Endothelial cell of umbilical vein (primary cell): ENCODE measurements around the gene RACGAP1. TPM values are rescaled to one million over a fixed set of nuclear protein-coding genes. Genes with fewer than 3 reads are reported as not detected.
A peak's percentile ranks its signal among the peaks of the same experiment; 100 is the strongest.

Source experiments
- BruUV-seq: library from RNA; stranded (reverse); fragments of 400-500 nt; replicated peaks from 2 replicates; lab custom pipeline; 2021; lab: Mats Ljungman, UMichigan
- CTCF ChIA-PET: fragments of 300-600, 350-600 bp; sonication (Branson Sonifier 250); formaldehyde crosslinking; loops from one replicate; lab custom pipeline; 2021; ENCODE audit warnings: antibody characterized with exemption, inconsistent platforms; lab: Charles Lee
- POLR2A ChIA-PET: fragments of 300-600, 350-600 bp; sonication (Branson Sonifier 250); formaldehyde crosslinking; loops from one replicate; lab custom pipeline; 2021; ENCODE audit warnings: antibody characterized with exemption, inconsistent platforms; lab: Charles Lee
- DNase-seq: peaks from one replicate; pipeline ENCODE4 v3.0.0-alpha.2; 2011; ENCODE audit warnings: low read depth, low spot score
- FAIRE-seq: peaks from 2 replicates; lab custom pipeline; 2011; peaks lifted over from hg19 to GRCh38; lab: Jason Lieb, UNC
- H2AFZ ChIP-seq: 2 replicates; pipeline ENCODE4 v1.6.0; 2012; ENCODE audit warnings: low read depth, low read length, control low read depth, inconsistent platforms
- H3K27ac ChIP-seq: 2 replicates; pipeline ENCODE4 v1.5.1; 2011; ENCODE audit warnings: low read depth, mild to moderate bottlenecking, control low read depth, low read length, moderate library complexity; ENCODE audit not compliant: insufficient read depth
- H3K27me3 ChIP-seq, 2 experiments: 2 replicates each; pipeline versions ENCODE4 v1.6.0 to v1.6.1; 2011; ENCODE audit warnings: low read length in 2 of 2, mixed read lengths in 1 of 2; ENCODE audit not compliant: control insufficient read depth in 2 of 2, insufficient read depth in 2 of 2
- H3K36me3 ChIP-seq, 2 experiments: 2 replicates in 1 of 2; 3 replicates in 1 of 2; pipeline ENCODE4 v1.5.1; 2011; ENCODE audit warnings: low read length in 2 of 2, mild to moderate bottlenecking in 1 of 2, moderate library complexity in 1 of 2; ENCODE audit not compliant: control insufficient read depth in 2 of 2, insufficient read depth in 2 of 2; ENCODE audit errors: extremely low read depth in 1 of 2
- H3K4me1 ChIP-seq: 3 replicates; pipeline ENCODE4 v1.5.1; 2011; ENCODE audit warnings: mild to moderate bottlenecking, low read length; ENCODE audit not compliant: control insufficient read depth, insufficient read depth; ENCODE audit errors: extremely low read depth
- H3K4me2 ChIP-seq: 2 replicates; pipeline ENCODE4 v1.6.1; 2011; ENCODE audit warnings: low read length, control low read depth, mixed read lengths; ENCODE audit not compliant: insufficient read depth
- H3K4me3 ChIP-seq, 3 experiments: fragments of 200-600 bp in 1 of 3; sonication (generic), shearing (Covaris generic) in 1 of 3; replicated peaks in 1 of 3; 2 replicates each; pipeline ENCODE4 v1.5.1; 2011 to 2016; ENCODE audit warnings: control low read depth in 3 of 3, low read length in 3 of 3, mild to moderate bottlenecking in 2 of 3, inconsistent platforms in 1 of 3, low read depth in 1 of 3, moderate library complexity in 1 of 3; ENCODE audit not compliant: insufficient read depth in 1 of 3
- H3K79me2 ChIP-seq: 2 replicates; pipeline ENCODE4 v1.6.0; 2012; ENCODE audit warnings: low read length, inconsistent platforms; ENCODE audit not compliant: control insufficient read depth, insufficient read depth
- H3K9ac ChIP-seq: replicated peaks from 2 replicates; pipeline ENCODE3; 2011; ENCODE audit warnings: low read length, control low read depth; ENCODE audit not compliant: insufficient read depth; ENCODE audit errors: extremely low read depth
- H3K9me1 ChIP-seq: replicated peaks from 3 replicates; pipeline ENCODE4 v1.6.0; 2011; ENCODE audit warnings: mild to moderate bottlenecking, low read length; ENCODE audit not compliant: control insufficient read depth, insufficient read depth; ENCODE audit errors: extremely low read depth
- H3K9me3 ChIP-seq: replicated peaks from 2 replicates; pipeline ENCODE4 v1.5.1; 2012; ENCODE audit warnings: low read length, inconsistent platforms; ENCODE audit not compliant: control insufficient read depth, insufficient read depth
- H4K20me1 ChIP-seq: replicated peaks from 2 replicates; pipeline ENCODE3; 2011; ENCODE audit warnings: mild to moderate bottlenecking, low read length; ENCODE audit not compliant: control insufficient read depth, insufficient read depth; ENCODE audit errors: extremely low read depth
- EZH2 ChIP-seq: IDR thresholded peaks from 2 replicates; pipeline ENCODE4 v1.6.1; 2012; ENCODE audit warnings: borderline replicate concordance, low read depth, mild to moderate bottlenecking, moderate library complexity, low read length, inconsistent platforms; ENCODE audit not compliant: severe bottlenecking
- MYC ChIP-seq: IDR thresholded peaks from one replicate; pipeline ENCODE4 v1.6.1; 2011; ENCODE audit warnings: mild to moderate bottlenecking, low read depth, low read length
- dilution Hi-C: fragments of 300-500 bp; cut with MboI; formaldehyde crosslinking; loops from one replicate; pipeline ENCODE4 v1.15.0; 2019; ENCODE audit warnings: low sequenced_read_pairs; ENCODE audit not compliant: extremely low pct_ligation_motif_present
- intact Hi-C: fragments of 100-400 bp; cut with micrococcal nuclease; formaldehyde crosslinking; loops from one replicate; pipeline ENCODE4 v1.10.0; 2022
- polyA plus RNA-seq, 4 experiments: library from polyadenylated mRNA; depleted of rRNA in 3 of 4; stranded (reverse) in 3 of 4; unstranded in 1 of 4; fragments of >200 nt; gene quantifications; 2 replicates each; pipeline versions ENCODE4 v1.2.1 to v1.2.3, GENCODE V29; 2011 to 2012; ENCODE audit warnings: missing spikeins in 1 of 4
- total RNA-seq: library from RNA; stranded (reverse); gene quantifications from 2 replicates; pipeline ENCODE4 v1.2.3, GENCODE V29; 2021
- TF ChIP-seq, protein P1 (sequence below), 2 donors: IDR thresholded peaks; 1 replicate in 1 of 2; 2 replicates in 1 of 2; pipeline ENCODE4 v1.5.1; 2011; ENCODE audit warnings: low read length in 2 of 2, mild to moderate bottlenecking in 2 of 2, moderate library complexity in 2 of 2, control low read depth in 1 of 2, inconsistent platforms in 1 of 2, low read depth in 1 of 2; ENCODE audit not compliant: insufficient read depth in 1 of 2; ENCODE audit errors: extremely low read depth in 1 of 2

RACGAP1 gene
- total and polyA plus RNA-seq, 2 donors (not counting 3 experiments of a cell fraction or from before 2014, with no cell fraction given), result 16.5 to 56.3 TPM

DNA sequence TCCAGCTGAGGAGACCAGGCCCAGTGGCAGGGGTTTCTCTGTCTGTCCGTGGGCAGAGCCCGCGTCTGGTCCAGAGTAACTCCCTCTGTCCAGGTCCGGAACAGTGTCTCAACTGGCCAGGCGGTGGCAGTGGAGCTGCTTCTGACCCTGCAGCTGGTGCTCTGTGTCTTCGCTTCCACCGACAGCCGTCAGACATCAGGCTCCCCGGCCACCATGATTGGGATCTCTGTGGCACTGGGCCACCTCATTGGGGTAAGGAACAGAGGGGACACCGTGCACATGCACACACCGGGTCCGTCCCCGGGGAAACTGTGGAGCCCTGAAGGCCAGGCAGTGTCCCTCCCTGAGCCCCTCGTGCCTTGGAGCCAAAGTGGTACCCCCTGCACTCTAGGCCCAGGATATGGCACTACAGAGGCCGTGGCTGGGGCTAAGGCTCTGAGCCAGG, 51.0 kb downstream of the RACGAP1 start:
- no TSS peak for BruUV-seq
- ChIA-PET CTCF (interaction anchor here (0.7 to 3.8 kb wide), 27 partner anchors 9 to 196 kb away, joined by 3 to 40 read pairs (median 4); partner anchors contain the start of gene RACGAP1), POLR2A (interaction anchor here (1.0 kb wide), 1 partner anchor 105 kb away, joined by 3 read pairs; no protein-coding TSS in a partner anchor)
- Histone ChIP-seq H3K9ac (no peak overlapping the region), H3K9me3 (no peaks in the 10 kb centered on the region), H3K4me2 (no peak overlapping the region), H3K27me3 (peaks cover 7 to 9% of the 10 kb centered on the region in 2 experiments), H3K79me2 (no peaks in the 10 kb centered on the region), H3K4me3 (no peak overlapping the region), H3K36me3 (no peaks in the 10 kb centered on the region), H2AFZ (no peak overlapping the region), H3K27ac (no peak overlapping the region), H3K4me1 (no peaks in the 10 kb centered on the region), H4K20me1 (no peaks in the 10 kb centered on the region), H3K9me1 (no peaks in the 10 kb centered on the region)
- TF ChIP-seq, protein P1, sequence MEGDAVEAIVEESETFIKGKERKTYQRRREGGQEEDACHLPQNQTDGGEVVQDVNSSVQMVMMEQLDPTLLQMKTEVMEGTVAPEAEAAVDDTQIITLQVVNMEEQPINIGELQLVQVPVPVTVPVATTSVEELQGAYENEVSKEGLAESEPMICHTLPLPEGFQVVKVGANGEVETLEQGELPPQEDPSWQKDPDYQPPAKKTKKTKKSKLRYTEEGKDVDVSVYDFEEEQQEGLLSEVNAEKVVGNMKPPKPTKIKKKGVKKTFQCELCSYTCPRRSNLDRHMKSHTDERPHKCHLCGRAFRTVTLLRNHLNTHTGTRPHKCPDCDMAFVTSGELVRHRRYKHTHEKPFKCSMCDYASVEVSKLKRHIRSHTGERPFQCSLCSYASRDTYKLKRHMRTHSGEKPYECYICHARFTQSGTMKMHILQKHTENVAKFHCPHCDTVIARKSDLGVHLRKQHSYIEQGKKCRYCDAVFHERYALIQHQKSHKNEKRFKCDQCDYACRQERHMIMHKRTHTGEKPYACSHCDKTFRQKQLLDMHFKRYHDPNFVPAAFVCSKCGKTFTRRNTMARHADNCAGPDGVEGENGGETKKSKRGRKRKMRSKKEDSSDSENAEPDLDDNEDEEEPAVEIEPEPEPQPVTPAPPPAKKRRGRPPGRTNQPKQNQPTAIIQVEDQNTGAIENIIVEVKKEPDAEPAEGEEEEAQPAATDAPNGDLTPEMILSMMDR (IDR thresholded peaks at IDR 0.05; ENCODE audit: extremely low read depth in 1 of 2, insufficient read depth in 1 of 2, low read depth in 1 of 2, low read length in 2 of 2), result peak; percentile 53 to 80
- no peak for TF ChIP-seq MYC
- DNase-seq (peak; percentile 47), FAIRE-seq (peak; percentile 81)
- intact Hi-C loops, result loop anchor here (1.0 kb wide), 2 partner anchors 82 to 96 kb away; no protein-coding TSS in a partner anchor
- dilution Hi-C loops, result loop anchor here (25.0 kb wide), 1 partner anchor 88 kb away; the partner anchor contains the start of gene ASIC1

DNA sequence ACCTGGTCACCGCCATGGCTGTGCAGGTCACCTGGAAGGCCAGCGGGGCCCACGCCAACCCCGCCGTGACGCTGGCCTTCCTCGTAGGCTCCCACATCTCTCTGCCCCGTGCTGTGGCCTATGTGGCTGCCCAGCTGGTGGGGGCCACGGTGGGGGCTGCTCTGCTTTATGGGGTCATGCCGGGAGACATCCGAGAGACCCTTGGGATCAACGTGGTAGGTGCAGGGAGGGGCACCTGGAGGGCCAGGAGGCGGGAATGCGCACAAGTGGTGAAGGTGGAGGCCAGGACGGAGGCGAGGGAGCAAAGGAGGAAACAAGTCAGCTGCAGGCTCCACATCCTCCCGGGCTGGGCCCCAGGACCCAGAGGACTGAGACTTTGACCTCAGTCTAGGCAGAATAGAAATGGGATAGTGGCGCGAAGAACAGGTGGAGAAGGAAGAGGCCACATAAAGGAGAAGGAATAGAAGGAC, 51.9 kb downstream of the RACGAP1 start:
- FAIRE-seq, result no peak
- H3K9me1 ChIP-seq, result no peaks in the 10 kb centered on the region
- DNase-seq, result no peak
- H3K36me3 ChIP-seq, result no peaks in the 10 kb centered on the region
- H3K27ac ChIP-seq, result no peak overlapping the region
- no TSS peak for BruUV-seq
- no peaks in the 10 kb centered on the region for H3K9me3 ChIP-seq
- no peak overlapping the region for H2AFZ ChIP-seq
- H3K9ac ChIP-seq, result no peak overlapping the region
- H3K27me3 ChIP-seq, result peaks cover 11 to 13% of the 10 kb centered on the region in 2 experiments
- ChIA-PET POLR2A (no interaction called here), CTCF (interaction anchor here (1.1 to 11.4 kb wide), 6 partner anchors 16 to 105 kb away, joined by 3 to 317 read pairs (median 23); partner anchors contain the start of gene ASIC1)
- no peaks in the 10 kb centered on the region for H3K4me1 ChIP-seq
- dilution Hi-C loops (loop anchor here (25.0 kb wide), 1 partner anchor 89 kb away; the partner anchor contains the start of gene ASIC1), intact Hi-C loops (no loop called here)
- no peak overlapping the region for H3K4me3 ChIP-seq
- no peak overlapping the region for H3K4me2 ChIP-seq
- H4K20me1 ChIP-seq, result no peaks in the 10 kb centered on the region
- no peaks in the 10 kb centered on the region for H3K79me2 ChIP-seq
- no peak for TF ChIP-seq EZH2
- TF ChIP-seq, protein P1 (IDR thresholded peaks at IDR 0.05; ENCODE audit: extremely low read depth in 1 of 2, insufficient read depth in 1 of 2, low read depth in 1 of 2, low read length in 2 of 2), result no peak
- no peak for TF ChIP-seq MYC
